GM18505 (cell line): ENCODE data around the gene CFAP410.

Source experiments
- ATAC-seq: cut with Tn5 transposase; IDR thresholded peaks from one replicate; pipeline ENCODE4 v1.9.1; 2021; ENCODE audit not compliant: unreplicated experiment
- POLR2A ChIP-seq: IDR thresholded peaks from 4 replicates; pipeline ENCODE4 v1.6.1; 2011; ENCODE audit warnings: borderline replicate concordance; ENCODE audit not compliant: insufficient read depth, insufficient read length; ENCODE audit errors: extremely low read depth

The CFAP410 gene

GRCh38 chr21:44295646-44296045 lies 43.5 kb downstream of the CFAP410 start:
- no peak for TF ChIP-seq POLR2A
- no peak for ATAC-seq

GRCh38 chr21:44295163-44295573 lies 44.0 kb downstream of the CFAP410 start:
- TF ChIP-seq POLR2A: no peak
- no peak for ATAC-seq

GRCh38 chr21:44294391-44295162 lies 44.6 kb downstream of the CFAP410 start:
- no peak for TF ChIP-seq POLR2A
- ATAC-seq: no peak

GRCh38 chr21:44293551-44294231 lies 45.5 kb downstream of the CFAP410 start:
- no peak for ATAC-seq
- no peak for TF ChIP-seq POLR2A

GRCh38 chr21:44292812-44293195 lies 46.4 kb downstream of the CFAP410 start:
- TF ChIP-seq POLR2A: no peak

GRCh38 chr21:44291936-44292811 lies 47.0 kb downstream of the CFAP410 start:
- ATAC-seq: no peak
- no peak for TF ChIP-seq POLR2A

More at GRCh38 chr21:44292812-44293195, 46.4 kb downstream of the CFAP410 start:
- no peak for ATAC-seq

- ATAC-seq: no peak
- TF ChIP-seq POLR2A: no peak
These were observed 47.9 kb downstream of the CFAP410 start for GRCh38 chr21:44291078-44291935.

- ATAC-seq: no peak
These were observed 48.7 kb downstream of the CFAP410 start for GRCh38 chr21:44290327-44291077.

GRCh38 chr21:44289381-44290010 lies 49.7 kb downstream of the CFAP410 start:
- TF ChIP-seq POLR2A: no peak
- no peak for ATAC-seq

More at GRCh38 chr21:44290327-44291077, 48.7 kb downstream of the CFAP410 start:
- TF ChIP-seq POLR2A: no peak

- ATAC-seq: no peak
- TF ChIP-seq POLR2A: no peak
These were observed 50.7 kb downstream of the CFAP410 start for GRCh38 chr21:44288251-44289110.
